HG02763 (cell line): ENCODE measurements around the gene BACH2.
"Not testable (repeated sequence)": the region's sequence is repeated elsewhere in the genome, so short reads cannot be mapped to it uniquely, and the experiment has no call there.

Experiments
- ATAC-seq: cut with Tn5 transposase; IDR thresholded peaks from one replicate; pipeline ENCODE4 v1.9.1; 2021; ENCODE audit warnings: mild to moderate bottlenecking, moderate library complexity; ENCODE audit not compliant: unreplicated experiment

The BACH2 gene

DNA sequence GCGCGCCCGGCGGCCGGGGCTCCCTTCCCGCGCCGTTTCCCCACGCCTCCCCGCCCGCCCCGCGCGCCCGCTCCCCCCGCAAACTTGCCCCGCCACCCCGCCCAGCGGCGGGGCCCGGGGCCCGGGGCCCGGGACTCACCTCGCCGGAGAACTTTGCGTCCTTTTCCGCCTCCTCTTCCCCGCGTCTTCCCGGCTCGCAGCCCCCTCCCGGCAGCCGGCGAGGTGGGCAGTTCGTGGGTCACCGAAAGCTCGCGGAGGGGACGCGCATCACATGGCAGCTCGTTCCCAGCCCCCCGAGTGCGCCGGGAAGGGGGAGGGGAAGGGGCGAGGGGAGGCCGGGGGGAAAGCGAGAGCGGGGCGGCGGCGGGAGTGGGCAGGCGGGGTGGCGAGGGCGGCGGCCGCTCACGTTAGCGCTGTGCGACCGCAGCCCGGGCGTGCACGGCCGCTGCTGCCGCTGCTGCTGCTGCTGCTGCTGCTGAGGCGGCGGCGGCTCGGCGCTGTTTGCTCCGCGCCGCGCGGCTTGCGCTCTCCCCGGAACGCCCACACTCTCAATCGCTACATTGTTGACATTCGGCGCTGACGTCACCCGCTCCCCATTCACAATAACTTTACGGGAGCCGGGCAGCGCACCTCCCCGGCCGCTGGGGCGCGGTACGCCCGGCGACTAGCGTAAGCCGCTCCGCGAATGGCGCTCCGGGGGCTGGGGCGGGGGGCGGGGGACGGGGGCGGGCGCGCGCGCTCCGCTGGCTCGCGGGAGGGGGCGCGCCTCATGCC, at the start of gene BACH2:
Gene BACH2 (minus strand): TSS at position 503 of the 774 bp plus-strand sequence. CDS start 287,999 bp downstream, outside the sequence.
- peak; percentile 63 for ATAC-seq

DNA sequence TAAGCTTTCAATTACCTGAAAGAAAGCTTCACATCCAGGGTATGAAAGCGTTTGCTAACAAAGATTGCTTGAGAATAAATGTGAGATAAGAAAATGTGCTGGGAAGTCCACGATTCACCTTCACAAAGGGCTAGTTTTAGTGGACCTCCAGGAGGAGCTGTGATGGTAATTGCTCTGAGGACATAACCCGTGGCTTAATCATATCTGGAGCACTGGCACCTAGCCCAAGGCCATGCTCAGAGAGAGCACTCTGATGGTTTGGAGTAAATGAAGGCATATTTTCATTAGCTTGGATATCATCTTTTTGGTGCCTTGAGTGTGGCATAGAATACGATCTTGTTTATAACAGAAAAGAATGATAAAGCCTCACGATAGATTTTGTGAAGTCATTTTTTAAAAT, 46.9 kb upstream of the BACH2 start:
- ATAC-seq, result no peak

DNA sequence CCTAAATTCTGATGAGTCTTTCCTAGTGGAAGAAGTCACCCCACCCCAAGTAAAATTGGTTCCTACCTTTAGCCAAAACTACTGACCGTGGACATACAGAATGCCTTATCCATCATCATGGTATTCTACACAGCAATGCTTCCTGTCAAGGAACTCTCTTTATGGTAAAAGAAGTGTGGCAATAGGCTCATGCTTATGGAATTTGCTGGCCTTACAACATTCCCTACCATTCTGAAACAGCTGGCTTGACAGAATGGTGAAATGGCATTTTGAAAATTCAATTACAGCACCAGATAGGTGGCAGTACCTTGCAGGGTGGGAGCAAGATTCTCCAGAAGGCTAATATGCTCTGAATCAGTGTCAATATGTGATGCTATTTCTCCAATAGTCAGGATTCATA, 41.8 kb upstream of the BACH2 start:
- ATAC-seq, result no peak

DNA sequence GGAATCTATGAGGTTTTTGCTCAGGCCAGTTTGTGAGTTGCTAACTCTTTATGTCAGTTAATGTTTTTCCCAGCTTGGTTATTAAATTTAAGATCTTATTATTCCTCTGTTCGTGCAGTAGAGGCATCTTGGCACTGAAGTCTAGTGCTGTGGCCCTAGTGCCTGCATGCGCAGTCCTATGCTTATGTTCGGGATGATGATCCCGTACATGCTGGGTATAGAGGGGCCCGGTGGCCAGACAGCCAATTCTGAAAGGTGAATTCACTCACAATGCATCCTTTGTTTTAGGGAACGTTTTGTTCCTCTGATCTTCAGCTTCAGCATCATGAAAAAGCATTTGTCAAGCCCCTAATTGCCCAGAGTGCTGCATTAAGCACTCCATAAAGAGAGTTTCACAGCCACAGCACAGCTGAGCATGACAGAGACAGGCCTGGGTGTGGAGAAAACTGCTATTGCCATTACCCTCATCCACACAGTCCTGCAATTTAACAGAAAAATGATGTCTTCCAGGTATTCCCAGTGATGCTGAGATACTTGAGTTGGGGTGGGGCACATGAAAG, 39.8 kb upstream of the BACH2 start:
- no peak for ATAC-seq

DNA sequence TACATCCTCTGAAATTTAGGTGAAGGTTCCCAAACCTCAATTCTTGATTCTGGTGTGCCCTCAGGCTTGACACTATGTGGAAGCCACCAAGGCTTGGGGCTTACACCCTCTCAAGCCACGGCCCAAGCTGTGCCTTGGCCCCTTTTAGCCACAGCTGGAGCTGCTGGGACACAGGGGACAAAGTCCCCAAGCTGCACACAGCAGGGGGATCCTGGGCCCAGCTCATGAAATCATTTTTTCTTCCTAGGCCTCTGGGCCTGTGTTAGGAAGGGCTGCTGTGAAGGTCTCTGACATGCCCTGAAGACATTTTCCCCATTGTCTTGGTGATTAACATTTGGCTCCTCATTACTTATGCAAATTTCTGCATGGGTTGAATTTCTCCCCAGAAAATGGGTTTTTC, 37.3 kb upstream of the BACH2 start:
- no peak for ATAC-seq

DNA sequence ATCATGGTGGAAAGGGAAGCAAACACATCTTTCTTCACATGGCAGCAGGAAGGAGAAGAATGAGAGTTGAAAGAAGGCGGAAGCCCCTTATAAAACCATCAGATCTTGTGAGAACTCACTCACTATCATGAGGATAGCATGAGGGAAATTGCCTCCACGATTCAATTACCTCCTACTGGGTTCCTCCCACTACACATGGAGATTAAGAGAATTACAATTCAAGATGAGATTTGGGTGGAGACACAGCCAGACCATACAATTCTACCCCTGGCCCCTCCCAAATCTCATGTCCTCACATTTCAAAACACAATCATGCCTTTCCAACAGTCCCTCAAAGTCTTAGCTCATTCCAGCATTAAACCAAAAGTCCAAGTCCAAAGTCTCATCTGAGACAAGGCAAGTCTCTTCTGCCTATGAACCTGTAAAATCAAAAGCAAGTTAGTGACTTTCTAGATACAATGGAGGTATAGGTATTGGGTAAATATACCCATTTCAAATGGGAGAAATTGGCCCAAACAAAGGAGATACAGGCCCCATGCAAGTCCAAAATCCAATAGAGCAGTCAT, 36.4 kb upstream of the BACH2 start:
- ATAC-seq, result not testable (repeated sequence)

DNA sequence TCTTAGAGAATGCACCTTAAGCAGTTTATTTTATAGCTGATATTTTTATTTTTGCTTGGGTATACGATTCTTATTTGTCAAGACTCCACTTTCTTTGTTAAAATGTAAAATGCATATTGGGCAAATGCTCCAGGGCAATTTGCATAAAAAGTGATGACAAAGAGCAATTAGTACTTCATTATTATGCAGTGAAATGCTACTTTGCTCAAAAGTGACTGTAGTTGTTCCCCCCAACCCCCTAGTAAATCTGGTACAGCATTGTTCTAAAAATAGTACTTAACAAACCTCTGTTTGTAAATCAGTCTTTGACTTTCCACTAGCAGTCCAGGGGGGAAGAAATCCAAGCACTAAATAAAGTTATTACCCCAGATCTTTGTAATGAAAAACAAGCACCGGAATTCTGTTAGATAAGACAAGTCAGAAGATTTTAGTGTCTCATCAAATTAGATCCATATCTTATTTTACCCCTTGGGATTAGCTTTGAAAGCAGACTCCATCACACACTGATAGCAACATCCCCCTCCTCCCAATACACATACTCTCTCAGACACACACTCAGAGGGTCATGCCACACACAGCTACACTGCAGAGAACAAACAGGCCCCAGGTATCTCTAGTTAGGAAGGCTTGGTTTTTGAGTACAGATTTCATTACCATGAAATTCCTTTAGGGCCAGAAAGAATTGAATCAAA, 32.9 kb upstream of the BACH2 start:
- no peak for ATAC-seq

DNA sequence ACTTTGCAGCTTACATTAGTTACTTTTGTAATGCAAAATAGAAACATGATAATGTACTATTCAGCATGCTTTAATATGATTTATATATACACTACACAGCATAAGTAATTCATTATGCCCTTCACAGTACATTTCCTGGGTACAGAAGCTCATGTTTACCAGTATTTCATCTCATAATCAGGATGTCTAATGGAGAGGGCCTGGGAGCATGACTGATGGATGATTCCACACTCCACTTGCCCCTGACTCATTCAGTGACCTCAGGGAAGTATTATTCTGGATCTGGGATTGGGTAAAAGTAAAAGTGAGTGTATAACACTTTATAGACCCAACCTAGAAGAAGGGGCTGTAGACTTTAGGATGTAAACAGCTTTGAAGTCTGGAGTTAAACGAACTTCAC, 31.4 kb upstream of the BACH2 start:
- no peak for ATAC-seq

DNA sequence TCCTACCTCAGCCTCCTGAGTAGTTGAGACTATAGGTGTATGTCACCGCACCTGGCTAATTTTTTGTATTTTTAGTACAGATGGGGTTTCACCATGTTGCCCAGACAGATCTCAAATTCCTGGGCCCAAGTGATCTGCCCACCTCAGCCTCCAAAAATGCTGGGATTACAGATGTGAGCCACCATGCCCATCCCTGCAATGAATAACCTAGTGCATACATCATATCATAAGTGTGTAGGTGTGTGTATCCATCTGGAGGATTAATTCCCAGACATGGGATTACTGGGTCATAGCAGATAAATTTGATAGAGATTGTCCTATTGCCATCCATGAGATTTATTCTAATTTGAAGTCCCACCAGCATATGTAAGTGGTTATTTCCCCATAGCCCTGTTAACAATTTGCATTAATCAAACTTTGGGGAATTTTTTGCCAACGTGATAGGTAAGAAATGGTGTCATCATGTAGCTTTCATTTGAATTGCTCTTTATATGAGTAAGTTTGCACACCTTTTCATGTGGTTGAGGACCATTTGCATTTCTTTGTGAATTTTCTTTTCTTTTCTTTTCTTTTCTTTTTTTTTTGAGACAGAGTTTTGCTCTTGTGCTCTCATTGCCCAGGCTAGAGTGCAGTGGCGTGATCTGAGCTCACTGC, 29.9 kb upstream of the BACH2 start:
- ATAC-seq, result no peak

DNA sequence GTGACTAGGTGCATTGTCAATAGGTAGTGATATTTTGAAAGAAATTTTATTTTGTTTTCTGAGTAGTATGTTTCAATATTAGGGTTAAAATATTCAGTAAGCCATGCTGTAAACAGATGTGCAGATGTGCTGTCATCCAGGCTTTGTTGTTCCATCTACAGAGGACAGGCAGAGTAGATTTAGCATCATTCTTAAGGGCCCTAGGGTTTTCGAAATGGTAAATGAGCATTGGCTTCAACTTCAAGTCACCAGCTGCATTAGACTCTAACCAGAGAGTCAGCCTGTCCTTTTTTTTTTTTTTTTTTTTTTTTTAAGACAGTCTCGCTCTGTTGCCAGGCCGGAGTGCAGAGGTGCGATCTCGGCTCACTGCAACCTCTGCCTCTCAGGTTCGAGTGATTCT, 27.1 kb upstream of the BACH2 start:
- ATAC-seq, result no peak

DNA sequence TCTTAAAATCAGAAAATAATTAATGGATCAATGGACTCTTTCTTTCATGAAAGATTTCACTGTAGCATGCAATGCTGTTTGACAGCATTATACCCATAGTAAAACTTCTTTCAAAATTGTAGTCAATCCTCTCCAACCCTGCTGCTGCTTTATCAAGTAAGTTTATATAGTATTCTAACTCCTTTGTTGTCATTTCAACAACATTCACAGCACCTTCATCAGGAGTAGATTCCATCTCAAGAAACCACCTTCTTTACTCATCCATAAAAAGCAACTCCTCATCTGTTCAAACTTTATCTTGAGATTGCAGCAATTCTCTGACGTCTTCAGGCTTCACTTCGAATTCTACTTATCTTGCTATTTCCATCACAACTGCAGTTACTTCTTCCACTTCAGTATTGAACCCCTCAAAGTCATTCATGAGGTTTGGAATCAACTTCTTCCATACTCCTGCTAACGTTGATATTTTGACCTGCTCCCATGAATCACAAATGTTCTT, 26.4 kb upstream of the BACH2 start:
- no peak for ATAC-seq

DNA sequence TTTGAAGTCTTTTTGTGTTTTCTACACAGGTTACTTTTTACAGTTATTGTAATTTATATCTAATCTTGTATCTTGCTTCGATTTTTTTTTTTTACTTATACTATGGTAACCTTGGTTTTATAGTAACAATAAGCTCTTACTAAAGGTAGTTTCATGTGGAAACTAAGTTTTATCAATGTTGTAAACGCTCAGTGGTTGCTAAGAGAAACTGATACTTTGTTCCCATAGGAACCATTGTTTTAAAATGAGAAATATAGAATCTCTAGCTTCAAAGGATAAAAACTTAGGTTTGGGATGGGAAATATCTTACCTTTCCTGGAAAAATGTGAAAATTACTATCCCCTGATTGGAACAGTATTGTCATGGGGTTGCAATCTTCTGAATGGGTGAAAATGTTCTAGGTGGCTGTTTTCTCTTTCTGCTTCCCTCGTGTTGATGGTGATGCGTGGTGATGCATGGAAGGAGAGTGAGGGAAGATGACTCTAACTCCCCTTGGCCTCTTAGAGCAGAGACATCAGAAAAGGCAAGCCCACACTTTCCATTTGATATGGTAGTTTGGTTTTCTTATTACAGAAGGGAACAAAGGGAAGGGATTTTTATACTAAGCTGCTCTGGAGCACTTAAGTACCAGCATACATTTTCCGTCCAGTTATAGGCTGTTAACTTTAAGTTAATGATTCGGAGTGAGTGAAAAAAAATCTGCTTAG, 23.5 kb upstream of the BACH2 start:
- no peak for ATAC-seq

DNA sequence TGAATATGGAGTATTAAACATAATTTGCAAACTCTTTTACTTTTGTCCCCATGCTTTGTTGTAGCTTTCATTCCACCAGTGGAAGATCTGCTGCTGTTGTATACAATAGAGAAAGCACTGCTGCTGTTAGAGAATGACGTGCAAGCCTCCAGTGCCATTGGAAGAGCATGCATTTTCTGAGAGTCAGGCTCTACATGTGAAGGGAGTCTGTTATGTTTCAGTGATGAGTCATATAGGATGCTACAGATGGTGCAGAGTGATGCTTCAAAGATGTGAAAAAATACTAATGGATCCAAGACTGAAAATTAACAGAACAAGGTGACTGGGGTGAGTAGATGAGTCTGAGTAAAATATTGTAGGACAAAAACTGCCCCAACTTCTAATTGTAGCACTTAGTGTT, 22.4 kb upstream of the BACH2 start:
- ATAC-seq, result no peak

DNA sequence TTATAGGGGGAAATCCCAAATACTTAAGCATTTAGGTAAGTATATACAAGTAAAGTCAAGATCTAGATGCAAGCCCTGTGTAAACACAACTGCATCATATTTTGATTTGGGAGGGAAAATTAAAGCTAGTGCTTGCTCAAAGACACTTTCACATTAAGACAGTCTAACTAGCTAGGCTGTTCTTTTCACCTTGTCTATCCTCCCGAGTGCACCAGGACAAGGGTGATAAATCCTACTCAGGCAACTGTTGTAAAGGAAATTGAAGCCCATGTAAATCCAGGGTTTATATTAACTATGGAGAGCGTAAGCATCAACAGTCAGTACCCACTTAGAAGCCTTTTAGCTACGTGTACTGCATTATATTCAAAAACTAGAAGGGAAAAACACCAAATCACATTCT, 19.3 kb upstream of the BACH2 start:
- no peak for ATAC-seq

DNA sequence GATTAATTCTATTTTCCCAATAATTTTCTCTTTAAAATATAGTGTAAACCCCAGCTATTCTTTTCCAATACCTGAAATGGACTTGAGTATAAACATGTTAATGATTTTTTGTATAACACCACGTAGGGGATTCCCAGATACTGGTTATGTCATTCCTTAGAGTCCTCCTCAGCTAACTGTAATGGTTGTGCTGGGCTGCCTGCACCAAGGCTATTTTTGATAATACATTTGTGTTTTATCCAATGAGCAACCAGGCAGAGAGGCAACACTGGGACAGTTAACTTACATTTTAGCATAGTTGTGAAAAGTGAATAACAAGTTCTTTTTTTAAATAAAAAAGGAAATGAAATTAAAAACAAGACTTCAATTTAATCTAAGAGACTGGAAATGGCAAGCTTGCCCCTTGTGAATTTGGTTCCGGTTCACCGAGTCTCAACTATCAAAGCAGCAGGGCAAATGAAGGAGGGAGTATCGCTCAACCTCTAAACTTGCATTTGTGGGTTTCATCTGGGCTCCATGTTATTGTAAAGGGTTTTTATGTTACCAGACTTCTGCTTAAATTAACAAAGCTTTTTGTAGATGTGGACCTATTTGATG, 18.8 kb upstream of the BACH2 start:
- no peak for ATAC-seq

DNA sequence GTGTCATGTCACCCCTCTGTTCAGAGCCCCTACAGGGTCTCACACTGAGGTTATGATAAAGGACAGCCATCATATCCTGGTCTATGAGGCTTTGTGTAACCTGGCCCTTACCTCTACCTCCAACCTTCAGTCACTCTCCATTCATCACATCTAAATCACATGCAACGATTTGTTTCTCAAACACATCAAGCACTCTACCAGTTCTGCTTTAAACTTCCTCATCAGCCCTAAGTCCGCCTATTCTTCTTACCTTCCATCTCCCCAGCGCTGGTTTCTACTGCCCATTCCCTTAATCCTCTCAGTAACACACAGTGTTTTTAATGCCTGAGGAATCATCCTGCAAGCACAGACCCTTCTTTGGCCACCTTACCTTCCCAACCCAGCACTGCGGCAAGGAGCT, 17.9 kb upstream of the BACH2 start:
- no peak for ATAC-seq

DNA sequence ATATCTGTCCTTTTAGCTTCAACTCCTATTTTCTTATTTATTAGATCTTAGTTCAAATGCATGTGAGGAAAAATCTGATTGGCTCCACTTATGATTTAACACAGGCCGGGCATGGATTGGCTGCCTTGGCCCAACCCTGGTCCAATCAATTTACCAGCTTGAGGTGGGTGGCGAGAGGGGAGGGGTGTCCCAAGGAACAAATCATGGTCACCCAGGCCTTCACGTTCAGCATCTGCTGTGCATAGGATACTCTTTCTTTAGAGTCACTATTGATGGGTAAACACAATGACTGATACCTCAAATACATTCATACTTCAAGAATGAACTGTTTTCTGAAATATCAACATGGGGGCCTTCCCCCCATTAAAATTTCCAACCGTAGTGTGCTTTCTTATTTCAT, 14.9 kb upstream of the BACH2 start:
- no peak for ATAC-seq

DNA sequence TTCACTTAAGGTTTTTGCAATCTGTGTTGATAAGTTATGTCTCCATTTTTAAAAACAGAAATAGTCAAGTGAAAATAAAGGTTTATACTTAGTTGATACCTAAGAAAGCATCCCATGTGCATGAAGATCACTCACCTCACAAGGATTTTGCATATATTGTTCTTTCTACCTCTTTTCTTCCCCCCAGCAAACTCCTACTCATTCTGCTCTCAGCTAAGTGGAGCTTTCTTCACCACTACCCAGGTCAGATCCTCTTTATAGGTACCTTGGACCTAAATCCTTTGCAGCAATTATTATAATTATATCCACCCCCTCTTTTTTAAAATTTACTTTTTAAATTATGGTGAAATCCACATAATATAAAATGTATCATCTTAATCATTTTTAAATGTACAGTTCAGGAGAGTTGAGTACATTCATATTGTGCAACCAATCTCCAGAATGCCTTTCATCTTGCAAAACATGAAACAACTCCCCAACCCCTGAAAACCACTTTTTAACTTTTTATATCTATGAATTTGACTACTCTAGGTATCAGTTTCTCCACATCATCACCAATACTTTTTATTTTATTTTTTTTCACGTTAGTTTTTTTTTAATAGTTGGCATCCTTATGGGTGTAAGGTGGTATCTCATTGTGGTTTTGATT, 9.3 kb upstream of the BACH2 start:
- no peak for ATAC-seq

DNA sequence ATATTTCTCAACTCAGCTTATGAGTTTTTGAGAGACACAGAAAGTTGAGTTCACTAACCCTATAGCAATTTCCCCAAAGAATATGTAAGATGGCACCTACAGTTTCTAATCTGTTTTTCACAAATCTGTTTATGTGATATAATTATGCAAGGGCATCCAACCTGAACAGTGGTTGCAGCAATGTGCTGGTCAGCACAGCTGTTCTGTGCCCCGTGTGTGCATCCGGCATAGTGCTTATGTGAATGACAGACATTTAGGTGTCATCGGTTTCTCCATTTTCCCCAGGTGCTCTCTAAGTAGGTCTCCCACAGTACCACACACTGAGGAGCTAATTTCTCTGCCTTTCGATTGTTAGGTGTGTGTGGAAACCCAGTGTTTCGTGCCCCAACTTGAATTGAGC, 7.7 kb upstream of the BACH2 start:
- peak; percentile 40 for ATAC-seq

DNA sequence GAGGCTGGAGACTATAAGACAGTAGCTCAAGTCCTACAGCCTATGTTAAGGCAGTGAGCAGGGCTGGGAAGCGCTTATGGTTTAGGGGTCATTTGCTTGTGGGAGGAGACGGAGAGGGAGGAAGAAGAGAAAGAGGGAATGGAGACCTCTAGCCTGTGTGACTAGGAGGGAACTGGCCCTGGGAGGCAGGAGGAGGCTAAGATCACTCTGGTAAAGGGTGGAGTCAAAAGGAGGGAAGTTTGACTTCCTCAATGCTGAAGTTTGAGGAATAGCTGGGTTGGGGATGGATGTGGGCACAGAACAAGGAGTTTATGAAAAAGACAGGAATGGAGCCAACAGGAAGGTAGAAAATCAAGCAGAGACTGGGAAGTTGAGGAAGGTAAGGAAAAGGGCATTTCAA, 6.4 kb upstream of the BACH2 start:
- no peak for ATAC-seq
